Neural progenitor cell (in vitro differentiated cells): ENCODE results near the gene FCER2.

Experiments
- EZH2 ChIP-seq: fragments of 200-600 bp; sonication (generic); IDR thresholded peaks from 2 replicates; pipeline ENCODE4 v1.6.1; 2017; ENCODE audit warnings: antibody characterized with exemption, mild to moderate bottlenecking, moderate library complexity
- EZH2phosphoT487 ChIP-seq: fragments of 200-600 bp; sonication (generic); IDR thresholded peaks from 2 replicates; pipeline ENCODE4 v1.6.1; 2017; ENCODE audit warnings: antibody characterized with exemption
- TF ChIP-seq, protein P1 (sequence below): fragments of 200-600 bp; sonication (generic); IDR thresholded peaks from 2 replicates; pipeline ENCODE4 v1.5.1; 2017; ENCODE audit warnings: antibody characterized with exemption, mild to moderate bottlenecking

DNA sequence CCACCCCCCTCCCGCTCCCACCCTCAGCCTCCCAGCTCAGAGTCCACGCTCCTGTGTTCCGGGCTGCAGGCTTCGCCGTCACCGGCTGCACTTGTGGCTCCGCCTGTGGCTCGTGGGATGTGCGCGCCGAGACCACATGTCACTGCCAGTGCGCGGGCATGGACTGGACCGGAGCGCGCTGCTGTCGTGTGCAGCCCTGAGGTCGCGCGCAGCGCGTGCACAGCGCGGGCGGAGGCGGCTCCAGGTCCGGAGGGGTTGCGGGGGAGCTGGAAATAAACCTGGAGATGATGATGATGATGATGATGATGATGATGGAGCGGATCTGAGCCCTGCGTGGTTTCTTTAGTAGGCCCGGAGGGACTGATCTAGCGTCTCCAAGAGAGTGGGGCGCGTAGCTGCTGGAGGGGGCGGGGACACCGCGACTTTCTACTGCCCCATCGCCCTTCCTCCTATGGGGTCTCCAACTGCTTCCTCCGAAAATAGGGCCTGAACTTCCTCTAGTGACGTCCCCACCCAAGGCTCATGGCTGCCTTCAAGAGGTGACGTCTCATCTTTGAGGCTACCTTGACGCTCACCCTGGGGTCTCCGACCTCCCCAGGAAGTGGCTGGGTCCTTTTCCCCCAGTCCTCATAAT is 31.7 kb downstream of the FCER2 start:
- TF ChIP-seq, protein P1, sequence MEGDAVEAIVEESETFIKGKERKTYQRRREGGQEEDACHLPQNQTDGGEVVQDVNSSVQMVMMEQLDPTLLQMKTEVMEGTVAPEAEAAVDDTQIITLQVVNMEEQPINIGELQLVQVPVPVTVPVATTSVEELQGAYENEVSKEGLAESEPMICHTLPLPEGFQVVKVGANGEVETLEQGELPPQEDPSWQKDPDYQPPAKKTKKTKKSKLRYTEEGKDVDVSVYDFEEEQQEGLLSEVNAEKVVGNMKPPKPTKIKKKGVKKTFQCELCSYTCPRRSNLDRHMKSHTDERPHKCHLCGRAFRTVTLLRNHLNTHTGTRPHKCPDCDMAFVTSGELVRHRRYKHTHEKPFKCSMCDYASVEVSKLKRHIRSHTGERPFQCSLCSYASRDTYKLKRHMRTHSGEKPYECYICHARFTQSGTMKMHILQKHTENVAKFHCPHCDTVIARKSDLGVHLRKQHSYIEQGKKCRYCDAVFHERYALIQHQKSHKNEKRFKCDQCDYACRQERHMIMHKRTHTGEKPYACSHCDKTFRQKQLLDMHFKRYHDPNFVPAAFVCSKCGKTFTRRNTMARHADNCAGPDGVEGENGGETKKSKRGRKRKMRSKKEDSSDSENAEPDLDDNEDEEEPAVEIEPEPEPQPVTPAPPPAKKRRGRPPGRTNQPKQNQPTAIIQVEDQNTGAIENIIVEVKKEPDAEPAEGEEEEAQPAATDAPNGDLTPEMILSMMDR: no peak
- TF ChIP-seq EZH2 (no peak), EZH2phosphoT487 (no peak)
